MM.1S (cell line): ENCODE measurements around the gene TBC1D26.
"Not testable (repeated sequence)": the region's sequence is repeated elsewhere in the genome, so short reads cannot be mapped to it uniquely, and the experiment has no call there.

Experiments used
- EZH2 ChIP-seq: fragments of 300-600 bp; sonication (generic); optimal IDR thresholded peaks from 2 replicates; pipeline ENCODE3; 2017; ENCODE audit warnings: low read depth, mild to moderate bottlenecking, antibody characterized with exemption, low read length, mixed read lengths
- EZH2phosphoT487 ChIP-seq: fragments of 300-600 bp; sonication (generic); IDR thresholded peaks from 2 replicates; pipeline ENCODE4 v1.6.1; 2018; ENCODE audit warnings: antibody characterized with exemption, low read length
- TF ChIP-seq, protein P1 (sequence below): fragments of 300-600 bp; sonication (generic); IDR thresholded peaks from 2 replicates; pipeline ENCODE4 v1.5.1; 2016; ENCODE audit warnings: antibody characterized with exemption, low read length, mixed read lengths

DNA sequence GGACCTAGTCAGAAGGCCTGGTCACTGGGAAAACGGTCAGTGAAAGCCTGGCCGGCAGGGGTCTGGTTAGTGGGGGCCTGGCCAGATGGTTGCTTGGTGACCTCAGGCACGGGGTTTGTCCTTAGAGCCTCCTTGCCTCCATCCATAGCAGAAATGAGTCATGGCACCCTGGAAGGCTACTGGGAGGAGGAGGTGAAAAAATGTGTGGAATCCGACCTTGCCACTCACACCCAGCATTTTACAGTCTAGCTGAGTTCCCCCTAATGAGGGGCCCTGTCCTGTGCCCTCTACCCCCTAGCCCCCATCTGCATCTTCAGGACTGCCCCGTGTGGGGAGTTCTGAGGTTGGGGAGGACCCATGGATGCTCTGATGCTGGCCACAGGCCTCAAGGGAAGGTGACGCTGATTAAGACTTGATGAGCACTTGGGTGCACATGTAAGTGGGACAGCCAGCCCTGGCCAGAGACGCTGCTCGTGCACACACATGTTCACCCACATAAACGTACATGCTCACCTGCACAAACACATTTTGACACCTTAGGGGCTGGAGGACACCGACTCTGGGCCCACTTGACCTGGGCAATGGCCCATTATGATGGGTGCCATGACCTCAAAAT lies 1.2 kb downstream of the TBC1D26 start:
- TF ChIP-seq, protein P1, sequence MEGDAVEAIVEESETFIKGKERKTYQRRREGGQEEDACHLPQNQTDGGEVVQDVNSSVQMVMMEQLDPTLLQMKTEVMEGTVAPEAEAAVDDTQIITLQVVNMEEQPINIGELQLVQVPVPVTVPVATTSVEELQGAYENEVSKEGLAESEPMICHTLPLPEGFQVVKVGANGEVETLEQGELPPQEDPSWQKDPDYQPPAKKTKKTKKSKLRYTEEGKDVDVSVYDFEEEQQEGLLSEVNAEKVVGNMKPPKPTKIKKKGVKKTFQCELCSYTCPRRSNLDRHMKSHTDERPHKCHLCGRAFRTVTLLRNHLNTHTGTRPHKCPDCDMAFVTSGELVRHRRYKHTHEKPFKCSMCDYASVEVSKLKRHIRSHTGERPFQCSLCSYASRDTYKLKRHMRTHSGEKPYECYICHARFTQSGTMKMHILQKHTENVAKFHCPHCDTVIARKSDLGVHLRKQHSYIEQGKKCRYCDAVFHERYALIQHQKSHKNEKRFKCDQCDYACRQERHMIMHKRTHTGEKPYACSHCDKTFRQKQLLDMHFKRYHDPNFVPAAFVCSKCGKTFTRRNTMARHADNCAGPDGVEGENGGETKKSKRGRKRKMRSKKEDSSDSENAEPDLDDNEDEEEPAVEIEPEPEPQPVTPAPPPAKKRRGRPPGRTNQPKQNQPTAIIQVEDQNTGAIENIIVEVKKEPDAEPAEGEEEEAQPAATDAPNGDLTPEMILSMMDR: not testable (repeated sequence)
- not testable (repeated sequence) for TF ChIP-seq EZH2, EZH2phosphoT487
